K562 (cell line): ENCODE data around the gene C16orf95. TPM values are rescaled to one million over a fixed set of nuclear protein-coding genes. Genes with fewer than 3 reads are reported as not detected.

Experiments used
- BCL6 ChIP-seq: fragments of 250-450 bp; sonication (Bioruptor Pico); IDR thresholded peaks from 2 replicates; pipeline ENCODE4 v1.4.0; 2020
- BRF2 ChIP-seq: IDR thresholded peaks from 3 replicates; pipeline ENCODE4 v1.6.1; 2011; ENCODE audit warnings: borderline replicate concordance, mild to moderate bottlenecking; ENCODE audit not compliant: insufficient read length, insufficient read depth
- CC2D1A ChIP-seq: fragments of 450-650 bp; IDR thresholded peaks from 2 replicates; pipeline ENCODE4 v1.6.1; 2017; ENCODE audit warnings: mild to moderate bottlenecking
- CHD7 ChIP-seq: fragments of 200-600 bp; sonication (generic); IDR thresholded peaks from one replicate; pipeline ENCODE4 v1.6.1; 2012; ENCODE audit warnings: mild to moderate bottlenecking, low read depth, low read length, inconsistent platforms
- DIDO1 ChIP-seq: fragments of 450-650 bp; IDR thresholded peaks from 2 replicates; pipeline ENCODE4 v1.6.1; 2016; ENCODE audit warnings: low read depth, missing biosample characterization, missing genetic modification characterization
- EHMT2 ChIP-seq: fragments of 450-650 bp; IDR thresholded peaks from 2 replicates; pipeline ENCODE4 v1.6.1; 2018; ENCODE audit warnings: antibody characterized with exemption
- HCFC1 ChIP-seq: IDR thresholded peaks from 2 replicates; pipeline ENCODE4 v1.6.1; 2012; ENCODE audit warnings: low read depth, low read length, improper control_type of control experiment
- IRF2 ChIP-seq: sonication (generic); formaldehyde crosslinking; IDR thresholded peaks from 2 replicates; pipeline ENCODE4 v1.8.1; 2022; ENCODE audit warnings: mild to moderate bottlenecking, missing genetic modification reagents
- KDM2B ChIP-seq: fragments of 250-450 bp; sonication (Bioruptor Pico); IDR thresholded peaks from 2 replicates; pipeline ENCODE4 v1.8.0; 2021; ENCODE audit warnings: mild to moderate bottlenecking, moderate library complexity
- NR0B1 ChIP-seq: fragments of 450-650 bp; IDR thresholded peaks from one replicate; pipeline ENCODE4 v1.6.1; 2018; ENCODE audit warnings: mild to moderate bottlenecking, moderate library complexity; ENCODE audit not compliant: partially characterized antibody
- PCBP1 ChIP-seq: fragments of 200-400 bp; formaldehyde crosslinking; IDR thresholded peaks from 2 replicates; pipeline ENCODE4 v1.6.1; 2018; ENCODE audit warnings: mild to moderate bottlenecking, low read depth, low read length; ENCODE audit not compliant: poor library complexity, severe bottlenecking
- RBFOX2 ChIP-seq: fragments of 200-400 bp; formaldehyde crosslinking; IDR thresholded peaks from 2 replicates; pipeline ENCODE4 v1.6.1; 2017; ENCODE audit warnings: low read depth, mild to moderate bottlenecking, low read length, moderate library complexity
- ZNF644 ChIP-seq: fragments of 200-800 bp; sonication (Bioruptor generic); IDR thresholded peaks from 2 replicates; pipeline ENCODE4 v1.6.1; 2016; ENCODE audit warnings: low read depth, missing genetic modification characterization, missing compliant biosample characterization
- ZNF785 ChIP-seq: fragments of 250-450 bp; sonication (Bioruptor Pico); IDR thresholded peaks from 2 replicates; pipeline ENCODE4 v1.4.0; 2020; ENCODE audit warnings: mild to moderate bottlenecking
- polyA plus RNA-seq, 8 experiments: library from polyadenylated mRNA; depleted of rRNA in 4 of 8; stranded (reverse) in 5 of 8; unstranded in 3 of 8; fragments of >200 nt; fragmentation: Nextera tagmentation in 2 of 8; fragmentation: Illumina TruSeq in 1 of 8; extraction: Ambion mirVana in 2 of 8; extraction: Trizol in 1 of 8; gene quantifications; 2 replicates each; pipeline versions ENCODE4 v1.2.1 to v1.2.3, GENCODE V29; 2011 to 2014; ENCODE audit warnings: inconsistent platforms in 1 of 8, missing spikeins in 1 of 8
- total RNA-seq, 7 experiments: library from RNA; depleted of rRNA in 6 of 7; stranded (reverse); fragments of >200 nt in 6 of 7; fragmentation: Illumina TruSeq in 2 of 7; extraction: Trizol in 2 of 7; gene quantifications; 2 replicates each; pipeline versions ENCODE4 v1.2.1 to v1.2.3, GENCODE V29; 2011 to 2021; ENCODE audit warnings: low replicate concordance in 1 of 7

Gene C16orf95
- total and polyA plus RNA-seq, 9 of the 15 experiments (the other 6 are each of a cell fraction or from before 2014, with no cell fraction given), result 6.5 to 20.5 (median 9.4) TPM

- TF ChIP-seq CHD7 (no peak), ZNF785 (CRISPR knock-in tag) (no peak), NR0B1 (no peak), PCBP1 (no peak), RBFOX2 (peak; percentile 82), BCL6 (no peak), BRF2 (no peak), IRF2 (CRISPR knock-in tag) (no peak), DIDO1 (tag) (no peak), ZNF644 (tag) (no peak), KDM2B (CRISPR knock-in tag) (no peak), HCFC1 (no peak; the same call in 1 of the 2 replicates), EHMT2 (no peak), CC2D1A (0 out of 2 replicates have a peak, but pooled peaks have one; percentile 12)
Measured at GRCh38 chr16:87305505-87306391, 11.4 kb downstream of the C16orf95 start (continued).
